ENCODE results near the gene RBM18.

The RBM18 gene

DNA sequence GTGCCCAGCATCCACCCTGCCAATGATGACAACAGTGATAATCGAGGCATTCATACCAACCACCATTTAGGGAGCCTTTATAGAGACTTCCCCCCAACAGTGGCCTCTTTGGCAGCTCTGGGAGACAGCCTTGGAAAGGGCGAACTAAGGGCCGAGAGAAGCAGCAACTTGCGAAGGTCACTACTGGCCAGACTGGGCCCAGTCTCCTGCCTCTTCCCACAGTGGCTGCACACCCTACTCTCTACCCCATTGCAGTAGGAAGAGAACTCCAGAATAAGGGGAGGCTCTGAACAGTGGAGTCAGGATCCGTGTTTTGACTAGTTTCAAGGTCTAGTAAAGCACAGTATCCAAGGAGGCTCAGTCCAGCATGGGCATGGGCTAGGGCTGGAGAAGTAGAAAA, 41.2 kb downstream of the RBM18 start:
- no peak for DNase-seq

- no peak for DNase-seq
Measured at GRCh38 chr9:122222791-122223190, 41.8 kb downstream of the RBM18 start.

- peak; percentile 51 for DNase-seq
Measured at GRCh38 chr9:122221183-122221811, 43.3 kb downstream of the RBM18 start.

DNA sequence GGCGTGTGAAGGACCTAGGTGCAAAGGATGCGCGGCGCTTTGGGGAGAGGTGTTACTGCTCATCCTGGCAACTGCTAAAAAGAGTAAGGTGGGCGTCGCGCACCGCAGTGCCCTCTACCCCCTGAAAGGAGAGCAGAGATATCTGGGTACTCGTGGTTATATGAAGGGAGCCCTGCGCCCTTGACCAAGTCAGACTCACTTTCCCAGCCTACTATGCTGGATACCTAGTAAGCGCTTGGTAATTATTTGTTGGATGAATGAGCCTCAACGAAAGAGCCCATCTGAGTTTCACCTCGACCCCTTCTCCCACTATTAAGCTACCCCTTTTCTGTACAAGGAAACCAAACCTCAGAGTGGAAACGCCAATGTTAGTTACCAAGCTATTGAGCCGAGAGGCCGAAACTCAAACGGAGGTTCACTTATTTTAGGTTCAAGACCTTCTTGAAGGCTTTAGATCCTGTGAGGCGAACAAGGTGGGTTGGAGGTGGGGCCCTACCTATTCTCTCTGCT, 43.9 kb downstream of the RBM18 start:
- DNase-seq = no peak

DNA sequence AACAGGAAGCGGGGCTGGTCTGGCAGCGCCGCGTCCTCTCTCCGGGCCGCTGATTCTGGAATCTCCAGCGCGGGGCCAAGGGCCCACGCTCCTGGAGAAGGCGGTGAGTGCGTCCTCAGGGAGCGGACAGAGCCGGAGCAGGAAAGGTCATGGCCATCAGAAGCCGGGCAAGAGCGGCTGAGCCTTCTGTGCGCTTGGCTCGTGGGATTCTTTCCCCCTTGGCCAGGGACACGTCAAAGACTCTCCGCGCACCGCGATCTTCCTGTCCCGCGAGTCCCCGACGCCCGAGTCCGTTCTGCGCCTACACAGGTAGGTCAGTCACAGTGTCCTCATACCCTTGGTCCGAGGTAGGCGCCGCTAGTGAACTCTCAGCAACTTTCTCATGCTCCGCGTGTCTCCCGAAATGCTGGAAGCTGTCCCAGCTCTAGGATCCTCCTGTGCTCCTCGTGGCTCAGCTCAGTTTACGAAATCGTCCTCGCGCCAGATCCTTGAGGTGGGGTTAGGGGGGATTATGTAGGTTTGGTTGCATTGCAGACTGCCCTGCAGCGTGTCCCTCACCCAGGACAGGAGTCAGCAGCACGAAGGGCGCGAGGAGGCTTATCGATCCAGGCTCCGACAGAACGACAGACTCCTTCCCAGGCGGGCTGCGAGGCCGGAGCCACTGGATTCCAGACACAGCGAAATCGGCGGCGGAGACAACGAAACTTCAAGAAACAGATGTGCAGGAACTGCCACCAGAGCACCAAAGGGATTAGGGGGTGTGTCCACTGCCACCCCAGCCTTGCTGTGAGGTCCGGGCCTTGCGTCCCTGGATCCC, 44.6 kb downstream of the RBM18 start:
- peak; percentile 84 for DNase-seq

DNA sequence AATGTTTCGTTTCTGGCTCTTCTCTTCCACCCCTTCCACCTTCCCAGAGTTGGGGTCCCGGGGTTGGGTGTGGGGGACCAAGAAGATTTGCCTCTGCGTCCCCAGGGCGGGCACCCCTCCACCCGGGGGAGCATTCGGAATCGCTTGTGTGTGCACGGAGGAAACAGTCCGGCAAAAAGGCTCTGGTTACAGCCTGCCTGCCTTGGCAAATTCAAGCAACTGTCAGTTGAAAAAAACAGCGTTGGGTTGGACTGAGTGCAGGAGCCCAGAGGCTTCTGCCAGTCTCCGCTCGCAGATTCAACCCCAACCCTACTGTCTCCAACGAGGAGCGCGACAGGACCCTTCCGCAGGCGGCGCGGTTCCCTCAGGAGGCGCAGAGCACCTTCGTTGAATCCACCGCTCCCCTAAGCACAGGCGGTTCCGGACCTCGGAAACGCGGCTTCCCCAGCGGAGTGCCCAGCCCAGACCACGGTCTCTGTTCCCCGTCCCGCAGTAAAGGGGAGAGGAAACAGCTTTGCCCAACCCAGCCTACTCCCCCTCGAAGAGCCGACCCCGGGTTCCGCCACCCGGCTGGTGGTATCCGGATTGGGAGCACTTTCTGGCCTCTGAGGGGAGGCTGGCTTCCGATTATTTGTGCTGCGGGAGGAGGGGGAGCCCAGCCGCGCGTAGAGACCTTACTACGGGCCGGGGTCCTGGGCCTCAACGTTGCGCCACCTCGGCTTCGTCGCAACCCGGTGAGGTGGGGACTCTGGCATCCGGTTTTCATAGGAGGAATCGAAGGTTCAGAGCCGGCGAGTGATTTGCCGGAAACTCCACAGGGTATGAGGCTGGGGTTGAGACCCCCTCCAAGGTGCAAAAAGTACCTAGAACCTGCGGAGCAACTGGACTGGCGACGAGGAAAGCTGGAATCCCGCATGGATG, 45.4 kb downstream of the RBM18 start:
- peak; percentile 81 for DNase-seq

DNA sequence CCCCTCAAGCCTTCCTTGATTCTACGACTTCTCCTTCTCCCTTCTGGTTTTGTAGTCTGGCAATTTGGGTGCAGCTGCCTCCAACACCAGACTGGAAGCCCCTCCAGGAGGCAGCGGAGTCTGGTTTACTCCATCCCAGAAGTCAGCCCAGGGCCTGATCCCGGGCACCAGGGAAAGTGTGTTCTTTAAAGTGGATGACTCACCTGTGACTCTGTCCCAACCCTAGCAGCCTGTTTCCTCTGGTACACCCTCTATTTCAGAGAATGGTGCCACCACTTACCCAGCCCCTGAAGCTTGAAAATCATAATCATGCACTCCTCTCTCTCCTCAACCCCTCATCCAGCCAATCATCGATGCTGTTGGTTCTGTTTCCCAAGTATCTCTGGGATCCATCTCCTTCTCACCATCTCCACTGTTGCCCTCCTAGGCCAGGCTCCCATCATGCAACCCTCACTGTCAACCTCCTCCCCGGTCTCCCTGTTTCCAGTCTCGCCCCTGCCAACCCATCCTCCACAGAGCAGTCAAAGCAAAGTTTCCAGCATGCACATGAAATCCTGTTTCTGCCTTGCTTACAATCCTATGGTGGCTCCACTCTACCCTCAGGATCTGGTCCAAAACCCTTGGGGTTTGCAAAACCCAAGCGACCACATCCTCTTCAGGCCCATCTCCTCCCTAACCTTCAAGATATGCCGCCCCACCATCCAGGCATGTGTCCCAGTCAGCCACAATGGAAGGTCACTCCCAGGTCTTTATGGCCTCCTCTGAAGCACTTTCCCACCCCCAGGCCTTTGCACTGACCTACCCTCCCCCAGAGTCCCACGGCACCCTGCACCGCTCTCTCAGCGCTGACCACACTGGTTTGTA, 46.3 kb downstream of the RBM18 start:
- peak; percentile 28 for DNase-seq

GRCh38 chr9:122217640-122218039, 47.0 kb downstream of the RBM18 start:
- DNase-seq = no peak

DNA sequence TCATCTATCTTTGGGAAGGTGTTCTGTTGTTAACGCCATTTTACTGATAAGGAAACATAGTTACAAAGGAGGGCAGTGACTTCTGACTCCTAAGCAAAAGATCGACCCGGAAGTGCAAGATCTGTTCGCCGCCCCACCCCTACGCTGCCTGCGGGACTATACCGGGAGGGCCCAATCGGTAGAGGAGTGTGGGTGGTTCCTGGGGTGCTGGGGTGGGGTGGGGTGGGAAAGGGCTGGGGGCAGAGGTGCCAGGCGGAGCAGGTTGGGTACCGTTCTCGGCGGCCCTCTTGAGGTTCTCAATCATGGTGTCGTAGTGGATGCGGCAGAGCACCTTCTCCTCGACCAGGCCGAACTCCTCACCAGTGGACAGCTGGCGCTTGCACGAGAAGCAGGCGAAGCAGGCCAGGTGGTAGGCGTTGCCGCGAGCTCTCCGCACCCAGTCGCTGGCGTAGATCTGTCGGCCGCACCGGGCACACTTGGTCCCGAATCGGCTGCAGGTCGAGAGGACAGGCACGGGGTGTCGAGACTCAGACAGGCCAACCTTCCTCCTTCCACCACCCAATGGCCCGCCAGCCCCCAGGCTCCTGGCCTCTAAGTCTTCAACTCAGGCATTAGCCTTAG, 47.7 kb downstream of the RBM18 start:
- peak; percentile 42 for DNase-seq

- no peak for DNase-seq
Measured at GRCh38 chr9:122216138-122216797, 48.4 kb downstream of the RBM18 start.

DNA sequence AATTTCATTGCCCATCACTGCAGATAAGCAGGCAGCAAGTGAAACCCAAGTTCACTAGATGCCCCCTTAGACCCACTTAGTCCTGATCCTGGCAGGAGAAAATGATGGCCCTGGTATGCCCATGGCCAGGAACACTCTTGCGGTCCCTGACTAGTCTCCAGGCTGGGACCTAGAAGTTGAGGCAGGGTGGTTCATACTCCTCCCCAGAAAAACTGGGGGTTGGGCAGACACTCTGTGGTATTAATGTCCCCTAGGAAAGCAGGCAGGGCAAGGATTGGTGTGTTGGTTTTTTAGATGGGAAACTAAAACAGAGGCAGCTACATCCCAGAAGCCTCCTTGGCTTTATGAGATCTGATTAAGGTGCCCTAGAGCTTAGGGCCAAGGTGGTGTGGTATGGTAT, 49.0 kb downstream of the RBM18 start:
- DNase-seq = no peak

DNA sequence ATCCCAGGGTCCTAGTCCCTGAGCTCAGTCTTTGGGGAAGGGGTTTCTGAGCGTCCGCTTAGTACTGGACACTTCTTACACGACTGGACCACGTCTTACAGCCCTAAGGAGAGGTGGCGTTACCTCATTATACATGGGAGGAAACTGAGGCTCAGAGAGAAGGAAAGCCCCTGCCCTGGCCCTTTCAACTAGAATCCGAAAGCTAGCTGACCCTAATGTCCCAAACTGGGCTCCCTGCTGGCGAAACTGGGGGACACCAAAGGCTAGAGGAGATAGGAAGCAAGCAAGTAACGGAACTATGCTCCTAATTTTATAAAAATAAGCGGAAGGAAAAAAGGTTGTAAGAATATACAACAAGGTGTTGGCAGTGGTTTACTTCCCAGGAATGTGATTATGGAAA, 50.1 kb downstream of the RBM18 start:
- no peak for DNase-seq

DNA sequence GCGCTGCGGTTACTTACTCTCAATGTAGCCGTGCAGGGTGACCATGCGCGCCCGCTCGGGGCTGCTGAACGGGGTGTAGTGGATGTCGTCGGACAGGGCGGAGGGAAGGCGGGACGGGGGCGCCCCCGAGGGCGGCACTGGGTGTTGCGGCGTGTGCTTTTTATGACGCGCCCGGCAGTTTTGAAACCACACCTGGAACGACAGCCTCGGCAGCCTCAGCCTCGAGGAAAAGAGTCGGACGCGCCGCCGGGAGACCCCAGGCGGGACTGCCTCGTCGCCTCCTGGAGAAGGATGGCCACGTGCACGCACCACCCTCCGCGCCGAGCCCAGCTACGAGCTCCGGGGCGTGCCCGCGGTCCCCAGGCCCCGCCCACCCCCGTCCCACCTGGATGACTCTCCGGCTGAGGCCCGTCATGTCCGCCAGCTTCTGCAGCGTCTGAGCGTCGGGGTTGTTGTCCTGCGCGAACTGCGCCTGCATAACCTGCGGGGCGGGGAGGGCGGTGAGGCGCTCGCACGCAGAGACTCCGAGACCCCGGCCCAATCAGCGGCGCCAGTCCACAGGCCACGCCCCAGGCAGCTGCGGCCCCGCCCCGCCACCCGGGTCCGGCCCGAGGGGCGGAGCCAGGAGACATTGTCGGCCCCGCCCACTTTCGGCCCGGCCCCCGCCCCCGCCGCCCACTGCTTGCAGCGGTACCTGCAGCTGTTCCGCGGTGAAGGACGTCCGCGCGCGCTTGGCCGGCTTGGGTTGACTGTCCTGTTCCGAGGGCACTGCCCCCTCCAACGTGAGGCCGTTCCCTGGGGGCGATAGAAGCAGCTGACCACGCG, 50.8 kb downstream of the RBM18 start:
- peak; percentile 66 for DNase-seq

DNA sequence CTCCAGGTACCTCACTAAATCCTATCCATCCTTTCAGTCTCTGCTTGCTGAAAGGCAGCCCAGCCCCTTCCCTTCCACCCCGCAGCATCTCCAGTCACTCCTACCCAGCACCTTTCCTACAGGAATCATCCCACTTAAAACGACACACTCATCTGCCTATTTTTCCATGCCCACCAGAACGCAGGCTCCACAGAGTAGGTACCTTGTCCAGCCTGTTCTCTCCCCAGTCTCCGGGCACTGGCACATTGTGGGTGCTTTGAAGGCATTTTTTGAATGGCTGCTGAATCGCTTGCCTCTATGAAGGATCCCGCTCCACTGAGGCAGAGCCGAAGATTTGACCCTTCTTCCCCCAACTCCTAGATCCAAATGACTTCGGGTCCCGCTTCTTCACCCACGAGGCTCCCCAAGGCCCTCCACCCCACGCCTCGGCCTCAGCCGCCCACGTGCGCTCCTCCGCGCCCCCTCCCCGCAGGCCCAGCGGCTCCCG, 51.5 kb downstream of the RBM18 start:
- DNase-seq = no peak

- DNase-seq = no peak
Measured at GRCh38 chr9:122212473-122213004, 52.1 kb downstream of the RBM18 start.

DNA sequence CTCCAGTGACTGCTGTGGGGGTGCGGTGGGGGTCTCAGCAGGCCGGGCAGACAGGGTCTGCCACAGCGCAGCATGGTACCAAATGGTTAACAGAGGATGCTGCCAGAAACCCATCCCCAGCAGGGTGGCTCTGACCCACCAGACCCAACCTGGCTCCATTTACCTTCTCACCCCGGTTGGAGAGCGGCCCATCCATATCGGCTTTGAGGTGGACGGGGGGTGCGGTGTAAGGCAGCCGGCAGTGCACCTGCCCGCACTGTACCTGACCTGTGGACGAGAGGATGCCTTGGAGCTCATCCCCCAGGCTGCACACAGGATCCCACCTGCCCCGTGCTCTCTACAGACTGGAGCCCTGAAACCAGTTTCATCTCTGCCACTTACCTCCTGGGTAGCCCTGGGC, 55.2 kb downstream of the RBM18 start:
- DNase-seq = no peak

DNA sequence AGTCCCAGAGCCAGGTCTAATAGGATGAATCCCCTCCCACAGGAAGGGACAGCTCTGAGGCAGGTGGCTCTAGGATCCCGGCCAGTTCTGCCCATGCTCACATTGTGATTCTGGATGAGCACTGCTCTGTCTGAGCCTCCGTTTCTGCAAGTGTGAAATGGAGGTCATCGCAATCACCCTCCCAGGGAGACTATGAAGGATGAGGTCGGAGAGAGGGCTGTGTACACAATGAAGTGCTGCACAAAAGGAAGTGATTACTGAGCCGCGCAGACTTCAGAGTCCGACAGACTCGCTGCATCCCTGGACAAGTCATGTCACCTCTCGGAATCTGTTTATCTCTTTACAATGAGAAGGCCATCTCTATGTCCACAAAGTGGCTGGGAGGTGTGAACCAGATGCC, 57.5 kb downstream of the RBM18 start:
- DNase-seq = no peak

DNA sequence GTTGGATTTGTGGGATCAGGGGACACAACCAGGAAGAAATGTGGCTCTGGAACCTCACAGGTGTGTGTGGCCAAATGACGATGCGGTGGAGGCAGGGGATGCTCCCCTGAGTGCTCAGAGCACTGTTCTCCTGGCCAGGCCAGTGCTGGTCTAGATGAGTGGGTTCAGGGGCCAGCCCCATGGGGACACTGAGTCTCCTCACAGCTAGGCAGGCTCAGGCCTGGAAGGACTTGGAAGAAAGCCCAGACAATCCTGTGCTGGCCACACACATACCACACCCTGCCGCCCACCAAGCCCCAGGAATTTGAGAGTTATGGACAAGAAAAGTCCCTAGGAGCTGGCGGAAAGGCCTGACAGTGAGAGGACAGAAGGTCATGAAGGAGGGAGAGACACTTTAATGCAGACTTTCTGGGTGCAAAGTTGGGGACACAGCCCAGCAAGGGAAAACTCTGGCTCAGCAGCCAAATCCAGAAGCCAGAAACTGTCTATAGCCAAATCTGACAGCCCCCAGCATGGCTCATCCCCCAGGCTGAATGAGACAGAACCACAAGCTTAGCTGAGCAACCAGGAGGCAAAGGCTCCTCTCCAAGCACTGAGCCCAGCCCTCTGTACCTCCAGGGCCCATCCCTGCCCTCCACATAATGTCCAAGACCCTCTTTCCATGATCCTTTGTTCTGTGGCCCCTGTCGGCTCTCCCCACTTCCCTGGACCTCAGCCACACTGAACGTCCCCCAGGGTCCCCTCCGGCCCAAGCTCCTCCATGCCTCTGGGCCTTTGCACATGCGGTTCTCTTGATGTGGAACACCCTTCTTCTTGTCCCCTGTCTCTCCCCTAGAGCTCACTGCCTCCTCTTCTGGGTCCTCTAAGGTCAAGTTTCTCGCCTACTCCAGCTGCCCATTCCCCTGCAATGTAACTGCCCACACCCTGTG, 58.3 kb downstream of the RBM18 start:
- no peak for DNase-seq

All from right kidney (tissue), 1 donor.